K562 (cell line): ENCODE measurements around the gene LRP2BP. TPM values are rescaled to one million over a fixed set of nuclear protein-coding genes. Genes with fewer than 3 reads are reported as not detected.
"Not testable (repeated sequence)": the region's sequence is repeated elsewhere in the genome, so short reads cannot be mapped to it uniquely, and the experiment has no call there.

ENCODE experiments used
- ATAC-seq: fragments of 200-7000 bp; cut with Tn5 transposase; 3 replicates; pipeline ENCODE4 v1.9.1; 2020; ENCODE audit warnings: moderate library complexity
- BruUV-seq: library from RNA; stranded (reverse); fragments of 400-500 nt; replicated peaks from 2 replicates; lab custom pipeline; 2021; lab: Mats Ljungman, UMichigan
- CTCF ChIA-PET: fragments of 300-600 bp; formaldehyde crosslinking; extraction: SDS; loops from one replicate; lab custom pipeline; 2021; ENCODE audit warnings: low intra/inter-chr PET ratio; lab: Yijun Ruan, JAX
- POLR2A ChIA-PET: fragments of 300-600, 350-650 bp; sonication (Branson Sonifier 250); formaldehyde crosslinking; extraction: SDS; loops from one replicate; lab custom pipeline; 2021; ENCODE audit warnings: antibody characterized with exemption, inconsistent platforms; lab: Yijun Ruan, JAX
- DNase-seq, 4 experiments: peaks; one replicate each; pipeline versions ENCODE4 v3.0.0 to v3.0.0-alpha.2; 2011 to 2018; ENCODE audit warnings: low spot score in 3 of 4, mixed read lengths in 3 of 4; ENCODE audit errors: extremely low read depth in 1 of 4
- FAIRE-seq: peaks from 2 replicates; lab custom pipeline; 2011; peaks lifted over from hg19 to GRCh38; lab: Jason Lieb, UNC
- H2AFZ ChIP-seq: 2 replicates; pipeline ENCODE4 v1.6.0; 2011; ENCODE audit warnings: low read depth, low read length, control low read depth, inconsistent platforms
- H3K27ac ChIP-seq: fragments of 200-600 bp; 3 replicates; pipeline ENCODE4 v1.8.0; 2011; ENCODE audit warnings: low read depth, mild to moderate bottlenecking, control low read depth, inconsistent platforms, low read length, moderate library complexity, mixed read lengths; ENCODE audit errors: extremely low read depth
- H3K27me3 ChIP-seq, 2 experiments: fragments of 300-600 bp in 1 of 2; 2 replicates in 1 of 2; 3 replicates in 1 of 2; pipeline versions ENCODE4 v1.6.0 to v1.8.0; 2011; ENCODE audit warnings: inconsistent platforms in 2 of 2, low read length in 2 of 2, mild to moderate bottlenecking in 1 of 2, mixed read lengths in 1 of 2, moderate library complexity in 1 of 2; ENCODE audit not compliant: control insufficient read depth in 2 of 2, insufficient read depth in 2 of 2
- H3K36me3 ChIP-seq: fragments of 300-600 bp; 3 replicates; pipeline ENCODE4 v1.8.0; 2011; ENCODE audit warnings: mild to moderate bottlenecking, low read length, inconsistent platforms; ENCODE audit not compliant: control insufficient read depth, insufficient read depth
- H3K4me1 ChIP-seq, 2 experiments: fragments of 200-600 bp in 1 of 2; replicated peaks in 1 of 2; 2 replicates in 1 of 2; 3 replicates in 1 of 2; pipeline versions ENCODE4 v1.5.1 to v1.8.0; 2011; ENCODE audit warnings: inconsistent platforms in 2 of 2, low read length in 2 of 2, mild to moderate bottlenecking in 1 of 2, mixed read lengths in 1 of 2, moderate library complexity in 1 of 2; ENCODE audit not compliant: control insufficient read depth in 2 of 2, insufficient read depth in 2 of 2
- H3K4me2 ChIP-seq: 2 replicates; pipeline ENCODE4 v1.6.1; 2011; ENCODE audit warnings: low read length, control low read depth, inconsistent platforms, mixed read lengths; ENCODE audit not compliant: insufficient read depth
- H3K4me3 ChIP-seq: fragments of 200-600 bp; sonication (generic), shearing (Covaris generic); 2 replicates; pipeline ENCODE4 v1.5.1; 2016; ENCODE audit warnings: control low read depth, inconsistent platforms
- H3K79me2 ChIP-seq: fragments of 200-600 bp; 3 replicates; pipeline ENCODE4 v1.8.0; 2011; ENCODE audit warnings: low read length, inconsistent platforms; ENCODE audit not compliant: control insufficient read depth, insufficient read depth
- H3K9ac ChIP-seq, 2 experiments: 2 replicates each; pipeline versions ENCODE4 v1.6.0 to v1.6.1; 2011; ENCODE audit warnings: low read depth in 2 of 2, low read length in 2 of 2, control low read depth in 1 of 2, inconsistent platforms in 1 of 2, mild to moderate bottlenecking in 1 of 2, mixed read lengths in 1 of 2; ENCODE audit not compliant: insufficient read depth in 1 of 2
- H3K9me1 ChIP-seq: one replicate; pipeline ENCODE4 v1.6.0; 2011; ENCODE audit warnings: inconsistent platforms, mild to moderate bottlenecking, low read length, moderate library complexity; ENCODE audit not compliant: control insufficient read depth, insufficient read depth
- H3K9me3 ChIP-seq: replicated peaks from 2 replicates; pipeline ENCODE4 v1.5.1; 2011; ENCODE audit warnings: low read depth, low read length, inconsistent platforms; ENCODE audit not compliant: control insufficient read depth, insufficient read depth
- H4K20me1 ChIP-seq: replicated peaks from 2 replicates; pipeline ENCODE4 v1.6.1; 2011; ENCODE audit warnings: low read length, inconsistent platforms, mixed read lengths; ENCODE audit not compliant: control insufficient read depth, insufficient read depth
- CBFA2T3 ChIP-seq: fragments of 450-650 bp; IDR thresholded peaks from 2 replicates; pipeline ENCODE4 v1.6.1; 2017
- ELK3 ChIP-seq: fragments of 450-650 bp; formaldehyde crosslinking; IDR thresholded peaks from 2 replicates; pipeline ENCODE4 v1.4.0; 2020; ENCODE audit warnings: mild to moderate bottlenecking
- HINFP ChIP-seq: fragments of 450-650 bp; conservative IDR thresholded peaks from 2 replicates; pipeline ENCODE4 v1.6.1; 2016; ENCODE audit warnings: missing genetic modification characterization, low read depth, mild to moderate bottlenecking, control low read depth, missing compliant biosample characterization
- WGBS: fragments of 100-300 bp; shearing (Covaris generic); methylation state at CpG from one replicate; pipeline ENCODE4 v1.1.6; 2016; ENCODE audit warnings: low coverage, mixed read lengths; ENCODE audit not compliant: insufficient coverage; ENCODE audit errors: missing lambda C conversion rate; 5-methylcytosine and 5-hydroxymethylcytosine counted together
- in situ Hi-C: fragments of 300-500 bp; cut with MboI; formaldehyde crosslinking; loops from 4 replicates; pipeline ENCODE4 v1.15.0; 2018; ENCODE audit warnings: inconsistent platforms, mixed read lengths
- intact Hi-C: fragments of 100-400 bp; cut with micrococcal nuclease; formaldehyde crosslinking; loops from 2 replicates; pipeline ENCODE4 v1.14.2; 2022
- polyA plus RNA-seq, 8 experiments: library from polyadenylated mRNA; depleted of rRNA in 4 of 8; stranded (reverse) in 5 of 8; unstranded in 3 of 8; fragments of >200 nt; fragmentation: Nextera tagmentation in 2 of 8; fragmentation: Illumina TruSeq in 1 of 8; extraction: Ambion mirVana in 2 of 8; extraction: Trizol in 1 of 8; gene quantifications; 2 replicates each; pipeline versions ENCODE4 v1.2.1 to v1.2.3, GENCODE V29; 2011 to 2014; ENCODE audit warnings: inconsistent platforms in 1 of 8, missing spikeins in 1 of 8
- total RNA-seq, 7 experiments: library from RNA; depleted of rRNA in 6 of 7; stranded (reverse); fragments of >200 nt in 6 of 7; fragmentation: Illumina TruSeq in 2 of 7; extraction: Trizol in 2 of 7; gene quantifications; 2 replicates each; pipeline versions ENCODE4 v1.2.1 to v1.2.3, GENCODE V29; 2011 to 2021; ENCODE audit warnings: low replicate concordance in 1 of 7

The LRP2BP gene
- total and polyA plus RNA-seq, 9 of the 15 experiments (the other 6 are each of a cell fraction or from before 2014, with no cell fraction given): 0.42 to 2.1 (median 0.62) TPM

- H3K4me1 ChIP-seq, BruUV-seq, H4K20me1 ChIP-seq, FAIRE-seq, H3K27ac ChIP-seq, CTCF ChIA-PET, H3K4me3 ChIP-seq, H3K9ac ChIP-seq, H3K27me3 ChIP-seq, H3K9me1 ChIP-seq, intact Hi-C loops, in situ Hi-C loops, ATAC-seq, H3K4me2 ChIP-seq, H3K79me2 ChIP-seq, H2AFZ ChIP-seq: not testable (repeated sequence)
- peaks cover 11% of the 10 kb centered on the region for H3K9me3 ChIP-seq
- POLR2A ChIA-PET: interaction anchor here (0.9 kb wide), 1 partner anchor 189 kb away, joined by 3 read pairs; no protein-coding TSS in a partner anchor
- peaks cover 16% of the 10 kb centered on the region; the same call in 2 of the 3 replicates for H3K36me3 ChIP-seq
- peak; percentile 25; the same call in 1 of the 2 replicates for TF ChIP-seq CBFA2T3
- WGBS: 23% methylated on average over 6 of the region's 6 CpGs
- DNase-seq: peak in 1 of 4 experiments; percentile 35
Observed at GRCh38 chr4:185324361-185324760, 71.4 kb downstream of the LRP2BP start.

GRCh38 chr4:185323606-185324005 is 72.1 kb downstream of the LRP2BP start:
- H3K9me3 ChIP-seq: peaks cover 11% of the 10 kb centered on the region
- TF ChIP-seq HINFP (no peak), ELK3 (CRISPR knock-in tag) (no peak)
- TF ChIP-seq, all 486 proteins: peak for 0
- no peak overlapping the region for H3K4me2 ChIP-seq
- ATAC-seq (no peak), FAIRE-seq (no peak), DNase-seq (no peak)
- ChIA-PET POLR2A (interaction anchor here (0.9 kb wide), 1 partner anchor 190 kb away, joined by 3 read pairs; no protein-coding TSS in a partner anchor), CTCF (interaction anchor here (0.7 kb wide), 1 partner anchor 83 kb away, joined by 3 read pairs; no protein-coding TSS in a partner anchor)
- no peak overlapping the region for H3K27ac ChIP-seq
- H3K9me1 ChIP-seq: no peaks in the 10 kb centered on the region
- in situ Hi-C loops (no loop called here), intact Hi-C loops (no loop called here)
- no peak overlapping the region for H3K9ac ChIP-seq
- 92% methylated on average over 1 of the region's 1 CpG for WGBS
- H4K20me1 ChIP-seq: no peaks in the 10 kb centered on the region
- H2AFZ ChIP-seq: no peak overlapping the region
- no peak overlapping the region for H3K4me3 ChIP-seq
- H3K79me2 ChIP-seq: no peaks in the 10 kb centered on the region
- peaks cover 0 to 3% of the 10 kb centered on the region in 2 experiments; a peak in 2 of 5 replicates for H3K4me1 ChIP-seq
- H3K27me3 ChIP-seq: no peaks in the 10 kb centered on the region
- BruUV-seq: no TSS peak
- peaks cover 16% of the 10 kb centered on the region; the same call in 2 of the 3 replicates for H3K36me3 ChIP-seq
